H1 (cell line): ENCODE results near the gene FAM120B. TPM values are rescaled to one million over a fixed set of nuclear protein-coding genes. Genes with fewer than 3 reads are reported as not detected.

Source experiments
- CTCF ChIA-PET: fragments of 300-600 bp; sonication (Branson Sonifier 250); formaldehyde crosslinking; loops from one replicate; lab custom pipeline; 2021; ENCODE audit not compliant: partially characterized antibody; lab: Charles Lee
- POLR2A ChIA-PET: fragments of 300-600 bp; sonication (Branson Sonifier 250); formaldehyde crosslinking; loops from one replicate; lab custom pipeline; 2021; ENCODE audit warnings: inconsistent platforms; ENCODE audit not compliant: partially characterized antibody; lab: Charles Lee
- DNase-seq, 2 experiments: peaks; one replicate each; pipeline versions ENCODE4 v3.0.0 to v3.0.0-alpha.2; 2010 to 2022; ENCODE audit warnings: low spot score in 2 of 2, low read depth in 1 of 2, mixed read lengths in 1 of 2
- FAIRE-seq: peaks from 2 replicates; lab custom pipeline; 2011; peaks lifted over from hg19 to GRCh38; lab: Jason Lieb, UNC
- H2AFZ ChIP-seq: 2 replicates; pipeline ENCODE4 v1.8.1; 2012; ENCODE audit warnings: low read length, inconsistent platforms
- H2AK5ac ChIP-seq: 2 replicates; pipeline ENCODE4 v1.6.1; 2013; ENCODE audit warnings: low read depth, low read length
- H2BK120ac ChIP-seq: replicated peaks from 2 replicates; pipeline ENCODE3; 2013; ENCODE audit warnings: low read depth, low read length, inconsistent platforms
- H2BK12ac ChIP-seq: 2 replicates; pipeline ENCODE4 v1.6.1; 2013; ENCODE audit warnings: low read depth, low read length
- H2BK15ac ChIP-seq: 2 replicates; pipeline ENCODE4 v1.6.1; 2013; ENCODE audit warnings: low read length
- H2BK20ac ChIP-seq: 2 replicates; pipeline ENCODE4 v1.6.1; 2013; ENCODE audit warnings: low read length
- H2BK5ac ChIP-seq: 2 replicates; pipeline ENCODE4 v1.6.1; 2013; ENCODE audit warnings: low read depth, low read length
- H3K14ac ChIP-seq: 2 replicates; pipeline ENCODE4 v1.6.1; 2013; ENCODE audit warnings: inconsistent platforms; ENCODE audit not compliant: insufficient read length
- H3K18ac ChIP-seq: 2 replicates; pipeline ENCODE4 v1.6.1; 2013; ENCODE audit warnings: low read length; ENCODE audit errors: extremely low read depth
- H3K23ac ChIP-seq: 2 replicates; pipeline ENCODE4 v1.6.1; 2013; ENCODE audit warnings: inconsistent platforms; ENCODE audit not compliant: insufficient read length
- H3K23me2 ChIP-seq: 2 replicates; pipeline ENCODE4 v1.6.1; 2013; ENCODE audit warnings: low read depth, low read length
- H3K27ac ChIP-seq: 2 replicates; pipeline ENCODE4 v1.6.1; 2011; ENCODE audit warnings: low read depth, low read length, inconsistent platforms
- H3K27me3 ChIP-seq, 4 experiments: replicated peaks in 1 of 4; 1 replicate in 1 of 4; 2 replicates in 3 of 4; pipeline versions ENCODE4 v1.6.1 to v1.8.1; 2011 to 2013; ENCODE audit warnings: low read length in 3 of 4, mild to moderate bottlenecking in 3 of 4, inconsistent platforms in 2 of 4, mixed read lengths in 2 of 4, moderate library complexity in 1 of 4; ENCODE audit not compliant: control insufficient read depth in 3 of 4, insufficient read depth in 3 of 4; ENCODE audit errors: extremely low read depth in 1 of 4
- H3K36me3 ChIP-seq, 4 experiments: 2 replicates each; pipeline versions ENCODE4 v1.6.1 to v1.8.1; 2011 to 2013; ENCODE audit warnings: mild to moderate bottlenecking in 4 of 4, low read length in 3 of 4, moderate library complexity in 2 of 4, control low read depth in 1 of 4, inconsistent platforms in 1 of 4; ENCODE audit not compliant: insufficient read depth in 4 of 4, control insufficient read depth in 2 of 4
- H3K4ac ChIP-seq: replicated peaks from 2 replicates; pipeline ENCODE3; 2013; ENCODE audit warnings: low read length, low read depth, mixed read lengths, inconsistent platforms; ENCODE audit not compliant: insufficient read length
- H3K4me1 ChIP-seq, 4 experiments: replicated peaks in 1 of 4; 1 replicate in 1 of 4; 2 replicates in 3 of 4; pipeline versions ENCODE4 v1.6.1 to v1.8.1; 2011 to 2013; ENCODE audit warnings: low read length in 3 of 4, inconsistent platforms in 2 of 4, mixed read lengths in 1 of 4; ENCODE audit not compliant: insufficient read depth in 4 of 4, control insufficient read depth in 3 of 4
- H3K4me2 ChIP-seq, 2 experiments: 2 replicates each; pipeline versions ENCODE4 v1.6.1 to v1.8.1; 2011 to 2013; ENCODE audit warnings: low read depth in 2 of 2, low read length in 2 of 2, control low read depth in 1 of 2, inconsistent platforms in 1 of 2, mild to moderate bottlenecking in 1 of 2; ENCODE audit not compliant: insufficient read depth in 1 of 2
- H3K4me3 ChIP-seq, 4 experiments: fragments of 200-600, 300-600 bp in 1 of 4; sonication (generic), shearing (Covaris generic), sonication (Bioruptor Twin) in 1 of 4; 2 replicates each; pipeline versions ENCODE4 v1.5.1 to v1.8.1; 2011 to 2016; ENCODE audit warnings: low read length in 4 of 4, low read depth in 3 of 4, control low read depth in 2 of 4, inconsistent platforms in 2 of 4, mild to moderate bottlenecking in 2 of 4, mixed read lengths in 1 of 4, moderate library complexity in 1 of 4; ENCODE audit not compliant: insufficient read depth in 2 of 4; ENCODE audit errors: extremely low read depth in 1 of 4
- H3K56ac ChIP-seq: replicated peaks from 2 replicates; pipeline ENCODE3; 2013; ENCODE audit warnings: low read depth, mild to moderate bottlenecking, mixed read lengths, low read length, inconsistent platforms; ENCODE audit not compliant: insufficient read length
- H3K79me1 ChIP-seq: 2 replicates; pipeline ENCODE4 v1.6.1; 2013; ENCODE audit warnings: low read depth, low read length, control low read depth
- H3K79me2 ChIP-seq, 2 experiments: 2 replicates each; pipeline versions ENCODE4 v1.6.1 to v1.8.1; 2012 to 2013; ENCODE audit warnings: low read length in 2 of 2, mild to moderate bottlenecking in 2 of 2, inconsistent platforms in 1 of 2; ENCODE audit not compliant: insufficient read depth in 2 of 2, control insufficient read depth in 1 of 2
- H3K9ac ChIP-seq, 4 experiments: replicated peaks in 1 of 4; 1 replicate in 1 of 4; 2 replicates in 3 of 4; pipeline versions ENCODE4 v1.6.1 to v1.8.1; 2011 to 2013; ENCODE audit warnings: low read depth in 3 of 4, low read length in 3 of 4, control low read depth in 2 of 4, mild to moderate bottlenecking in 2 of 4, moderate library complexity in 2 of 4, inconsistent platforms in 1 of 4; ENCODE audit errors: extremely low read depth in 1 of 4
- H3K9me3 ChIP-seq, 2 experiments: 2 replicates each; pipeline versions ENCODE4 v1.6.1 to v1.8.1; 2012 to 2013; ENCODE audit warnings: mild to moderate bottlenecking in 2 of 2, moderate library complexity in 2 of 2, control low read depth in 1 of 2, inconsistent platforms in 1 of 2, low read depth in 1 of 2, low read length in 1 of 2, mixed read lengths in 1 of 2; ENCODE audit not compliant: insufficient read depth in 2 of 2
- H4K20me1 ChIP-seq, 2 experiments: replicated peaks in 1 of 2; 2 replicates each; pipeline versions ENCODE3 to v1.8.1; 2011 to 2013; ENCODE audit warnings: inconsistent platforms in 2 of 2, low read length in 2 of 2, mild to moderate bottlenecking in 1 of 2; ENCODE audit not compliant: insufficient read depth in 2 of 2, control insufficient read depth in 1 of 2
- H4K5ac ChIP-seq: 2 replicates; pipeline ENCODE4 v1.6.1; 2013; ENCODE audit warnings: low read length, low read depth, mixed read lengths, inconsistent platforms; ENCODE audit not compliant: insufficient read length
- H4K8ac ChIP-seq: 2 replicates; pipeline ENCODE4 v1.8.0; 2013; ENCODE audit warnings: mild to moderate bottlenecking, moderate library complexity, low read length, inconsistent platforms; ENCODE audit not compliant: insufficient read depth; ENCODE audit errors: extremely low read depth
- H4K91ac ChIP-seq: replicated peaks from 2 replicates; pipeline ENCODE3; 2013; ENCODE audit warnings: low read length, mixed read lengths, inconsistent platforms; ENCODE audit not compliant: insufficient read length
- ATF3 ChIP-seq: IDR thresholded peaks from 2 replicates; pipeline ENCODE4 v1.6.1; 2011; ENCODE audit warnings: low read depth, mild to moderate bottlenecking, low read length; ENCODE audit not compliant: insufficient read depth
- BRCA1 ChIP-seq: IDR thresholded peaks from 2 replicates; pipeline ENCODE4 v1.6.1; 2012; ENCODE audit warnings: low read depth, low read length, improper control_type of control experiment
- CHD1 ChIP-seq: IDR thresholded peaks from 2 replicates; pipeline ENCODE4 v1.6.1; 2012; ENCODE audit warnings: low read depth, low read length, improper control_type of control experiment
- E2F6 ChIP-seq: IDR thresholded peaks from 2 replicates; pipeline ENCODE4 v1.6.1; 2012; ENCODE audit warnings: inconsistent platforms
- GABPA ChIP-seq: IDR thresholded peaks from 2 replicates; pipeline ENCODE4 v1.6.1; 2011; ENCODE audit warnings: mild to moderate bottlenecking, low read length, moderate library complexity, borderline replicate concordance; ENCODE audit not compliant: insufficient read depth
- JUND ChIP-seq: IDR thresholded peaks from 2 replicates; pipeline ENCODE4 v1.6.1; 2011; ENCODE audit warnings: mild to moderate bottlenecking, improper control_type of control experiment, low read length
- SIRT6 ChIP-seq: IDR thresholded peaks from one replicate; pipeline ENCODE4 v1.7.1; 2012; ENCODE audit warnings: low read length, inconsistent platforms
- SP2 ChIP-seq: IDR thresholded peaks from 2 replicates; pipeline ENCODE4 v1.6.1; 2012; ENCODE audit warnings: mild to moderate bottlenecking, low read length, inconsistent platforms
- WGBS, 2 experiments: shearing (Covaris generic) in 1 of 2; methylation state at CpG; one replicate each; pipeline versions ENCODE4 v1.1.6 to v1.1.7; 2013 to 2015; ENCODE audit warnings: low lambda C conversion rate in 2 of 2, mixed read lengths in 2 of 2, inconsistent platforms in 1 of 2, low coverage in 1 of 2, missing lambda C conversion rate in 1 of 2; ENCODE audit not compliant: insufficient replicate concordance in 2 of 2, insufficient coverage in 1 of 2, insufficient read length in 1 of 2; ENCODE audit errors: extremely low coverage in 1 of 2, missing lambda C conversion rate in 1 of 2; 5-methylcytosine and 5-hydroxymethylcytosine counted together
- polyA plus RNA-seq, 7 experiments: library from polyadenylated mRNA; depleted of rRNA in 3 of 7; stranded (reverse) in 5 of 7; unstranded in 2 of 7; fragments of >200 nt in 5 of 7; fragments of 200-250 nt in 2 of 7; gene quantifications; 1 replicate in 5 of 7; 2 replicates in 1 of 7; 4 replicates in 1 of 7; pipeline versions ENCODE4 v1.2.1 to v1.2.3, GENCODE V29; 2011 to 2013; ENCODE audit warnings: missing spikeins in 2 of 7, mixed read lengths in 2 of 7
- total RNA-seq: library from RNA; stranded (reverse); fragmentation: NEBNext Ultra II Directional; extraction: Animal tissue kit (Norgen Biotek cat#: 25700); gene quantifications from 2 replicates; pipeline ENCODE4 v1.2.1, GENCODE V29; 2021

FAM120B gene
- total and polyA plus RNA-seq, 2 of the 8 experiments (the other 6 are each of a cell fraction or from before 2014, with no cell fraction given), result 5.1 to 12.5 TPM

DNA sequence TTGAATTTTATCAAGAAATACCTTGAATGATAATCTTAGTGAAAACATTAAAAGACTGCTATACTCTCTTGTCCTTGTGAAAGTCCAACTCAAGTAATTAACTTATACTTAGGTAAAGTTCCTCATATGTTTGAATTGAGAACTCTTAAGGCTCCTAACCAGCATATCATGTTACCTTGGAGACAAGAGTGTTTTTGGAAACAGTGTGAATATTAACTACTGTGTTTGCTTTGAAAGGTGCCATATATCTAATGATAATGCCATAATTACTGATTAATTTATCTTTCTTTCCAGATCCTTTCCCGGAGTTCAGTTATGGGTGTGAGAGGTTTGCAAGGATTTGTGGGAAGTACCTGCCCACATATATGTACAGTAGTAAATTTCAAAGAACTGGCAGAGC lies 10.5 kb downstream of the FAM120B start:
- TF ChIP-seq BRCA1, result no peak
- no peak for TF ChIP-seq E2F6
- TF ChIP-seq ATF3, result no peak
- TF ChIP-seq JUND, result no peak
- TF ChIP-seq GABPA, result no peak
- TF ChIP-seq SP2, result no peak
- no peak for TF ChIP-seq SIRT6
- TF ChIP-seq CHD1, result no peak
- Histone ChIP-seq H3K18ac (no peak overlapping the region), H3K79me1 (no peaks in the 10 kb centered on the region), H4K8ac (no peak overlapping the region), H3K23me2 (no peaks in the 10 kb centered on the region), H2BK20ac (no peak overlapping the region), H2BK12ac (no peak overlapping the region), H3K9me3 (no peaks in the 10 kb centered on the region), H3K27ac (no peak overlapping the region), H2BK120ac (no peak overlapping the region), H2AFZ (no peak overlapping the region), H3K9ac (no peak overlapping the region), H3K56ac (no peak overlapping the region), H3K23ac (no peak overlapping the region), H2BK15ac (no peak overlapping the region), H3K4me1 (peaks cover 0 to 8% (median 5%) of the 10 kb centered on the region in 4 experiments; a peak in 2 of 7 replicates), H4K20me1 (peaks cover 0 to 4% of the 10 kb centered on the region in 2 experiments), H3K27me3 (no peaks in the 10 kb centered on the region), H3K36me3 (peaks cover 0 to 4% (median 0%) of the 10 kb centered on the region in 4 experiments; a peak in 2 of 8 replicates), H2AK5ac (no peak overlapping the region), H3K4ac (no peak overlapping the region), H2BK5ac (no peak overlapping the region), H3K79me2 (peaks cover 0 to 10% of the 10 kb centered on the region in 2 experiments; a peak in 2 of 4 replicates), H4K5ac (no peak overlapping the region), H3K4me3 (no peak overlapping the region), H3K4me2 (no peak overlapping the region), H4K91ac (no peak overlapping the region), H3K14ac (no peak overlapping the region)
- FAIRE-seq (no peak), DNase-seq (no peak)
- 84% methylated on average over 1 of the region's 1 CpG; no CpG with 5 or more reads in 1 of the 2 experiments for WGBS, 2 experiments
- POLR2A ChIA-PET, result no interaction called here
- CTCF ChIA-PET, result no interaction called here
